Nephron progenitor cell (in vitro differentiated cells): ENCODE measurements around the gene SLC35B2.

Experiments
- DNase-seq: peaks from one replicate; pipeline ENCODE4 v3.0.0; 2021
- H3K27ac Mint-ChIP-seq: 2 replicates; pipeline ENCODE4 v1.8.0; 2021; ENCODE audit warnings: mild to moderate bottlenecking, moderate library complexity, mixed read lengths
- H3K27me3 Mint-ChIP-seq: 2 replicates; pipeline ENCODE4 v1.8.0; 2021; ENCODE audit warnings: mild to moderate bottlenecking, low read depth, mixed read lengths; ENCODE audit not compliant: poor library complexity
- H3K36me3 Mint-ChIP-seq: 2 replicates; pipeline ENCODE4 v1.8.0; 2021; ENCODE audit warnings: low read depth, mixed read lengths
- H3K4me1 Mint-ChIP-seq: 2 replicates; pipeline ENCODE4 v1.8.0; 2021; ENCODE audit warnings: mixed read lengths
- H3K4me3 Mint-ChIP-seq: 2 replicates; pipeline ENCODE4 v1.8.0; 2021; ENCODE audit warnings: mild to moderate bottlenecking, moderate library complexity, mixed read lengths
- H3K9me3 Mint-ChIP-seq: 2 replicates; pipeline ENCODE4 v1.8.0; 2021; ENCODE audit warnings: mild to moderate bottlenecking, moderate library complexity, mixed read lengths
- TF ChIP-seq, protein P1 (sequence below): fragments of 200-600 bp; sonication (generic); IDR thresholded peaks from 2 replicates; pipeline ENCODE4 v1.5.0; 2021; ENCODE audit warnings: antibody characterized with exemption

SLC35B2 gene

DNA sequence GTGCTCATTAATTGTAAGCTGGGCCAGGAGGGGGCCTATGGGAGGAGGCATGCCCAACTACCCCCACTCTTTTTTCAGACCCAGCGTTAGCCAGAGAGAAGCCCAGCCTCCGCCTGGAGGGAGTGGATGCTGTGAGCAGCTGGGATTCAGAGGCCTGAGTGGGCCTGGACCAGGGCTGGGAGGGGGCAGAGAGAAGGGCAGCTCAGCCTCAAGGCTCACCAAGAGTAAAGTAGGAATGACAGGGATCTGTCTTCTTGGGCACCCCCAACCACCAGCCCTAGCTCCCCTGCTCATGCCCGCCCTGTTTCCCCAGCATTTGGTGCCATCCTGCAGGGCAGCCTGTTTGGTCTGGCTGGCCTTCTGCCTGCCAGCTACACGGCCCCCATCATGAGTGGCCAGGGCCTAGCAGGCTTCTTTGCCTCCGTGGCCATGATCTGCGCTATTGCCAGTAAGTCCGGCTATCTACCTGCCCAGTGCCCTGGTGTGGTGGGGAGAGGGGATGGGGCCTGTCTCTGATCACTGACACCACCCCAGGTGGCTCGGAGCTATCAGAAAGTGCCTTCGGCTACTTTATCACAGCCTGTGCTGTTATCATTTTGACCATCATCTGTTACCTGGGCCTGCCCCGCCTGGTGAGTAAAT, 27.2 kb downstream of the SLC35B2 start:
- H3K27ac Mint-ChIP-seq, result no peak overlapping the region
- H3K27me3 Mint-ChIP-seq, result peaks cover 4% of the 10 kb centered on the region
- H3K4me1 Mint-ChIP-seq, result peaks cover 84% of the 10 kb centered on the region
- H3K9me3 Mint-ChIP-seq, result no peaks in the 10 kb centered on the region
- H3K36me3 Mint-ChIP-seq, result peaks cover 18% of the 10 kb centered on the region
- DNase-seq, result no peak
- TF ChIP-seq, protein P1, sequence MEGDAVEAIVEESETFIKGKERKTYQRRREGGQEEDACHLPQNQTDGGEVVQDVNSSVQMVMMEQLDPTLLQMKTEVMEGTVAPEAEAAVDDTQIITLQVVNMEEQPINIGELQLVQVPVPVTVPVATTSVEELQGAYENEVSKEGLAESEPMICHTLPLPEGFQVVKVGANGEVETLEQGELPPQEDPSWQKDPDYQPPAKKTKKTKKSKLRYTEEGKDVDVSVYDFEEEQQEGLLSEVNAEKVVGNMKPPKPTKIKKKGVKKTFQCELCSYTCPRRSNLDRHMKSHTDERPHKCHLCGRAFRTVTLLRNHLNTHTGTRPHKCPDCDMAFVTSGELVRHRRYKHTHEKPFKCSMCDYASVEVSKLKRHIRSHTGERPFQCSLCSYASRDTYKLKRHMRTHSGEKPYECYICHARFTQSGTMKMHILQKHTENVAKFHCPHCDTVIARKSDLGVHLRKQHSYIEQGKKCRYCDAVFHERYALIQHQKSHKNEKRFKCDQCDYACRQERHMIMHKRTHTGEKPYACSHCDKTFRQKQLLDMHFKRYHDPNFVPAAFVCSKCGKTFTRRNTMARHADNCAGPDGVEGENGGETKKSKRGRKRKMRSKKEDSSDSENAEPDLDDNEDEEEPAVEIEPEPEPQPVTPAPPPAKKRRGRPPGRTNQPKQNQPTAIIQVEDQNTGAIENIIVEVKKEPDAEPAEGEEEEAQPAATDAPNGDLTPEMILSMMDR, result no peak
- H3K4me3 Mint-ChIP-seq, result no peak overlapping the region

DNA sequence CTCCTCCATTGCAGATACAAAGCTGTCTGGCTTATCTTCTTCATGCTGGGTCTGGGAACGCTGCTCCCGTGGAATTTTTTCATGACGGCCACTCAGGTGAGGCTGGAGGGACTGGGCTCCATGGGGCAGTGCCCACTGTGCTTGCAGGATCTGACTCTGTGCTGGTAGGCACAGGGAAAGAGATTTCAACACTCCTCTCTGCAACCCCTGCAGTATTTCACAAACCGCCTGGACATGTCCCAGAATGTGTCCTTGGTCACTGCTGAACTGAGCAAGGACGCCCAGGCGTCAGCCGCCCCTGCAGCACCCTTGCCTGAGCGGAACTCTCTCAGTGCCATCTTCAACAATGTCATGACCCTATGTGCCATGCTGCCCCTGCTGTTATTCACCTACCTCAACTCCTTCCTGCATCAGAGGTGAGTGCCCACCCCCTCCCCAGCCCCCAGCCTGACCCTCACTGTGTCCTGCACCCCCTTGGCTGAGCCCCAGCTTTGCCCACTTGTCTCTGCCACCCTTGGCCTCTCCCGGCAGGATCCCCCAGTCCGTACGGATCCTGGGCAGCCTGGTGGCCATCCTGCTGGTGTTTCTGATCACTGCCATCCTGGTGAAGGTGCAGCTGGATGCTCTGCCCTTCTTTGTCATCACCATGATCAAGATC, 27.8 kb downstream of the SLC35B2 start:
- no peaks in the 10 kb centered on the region for H3K9me3 Mint-ChIP-seq
- H3K36me3 Mint-ChIP-seq, result peaks cover 18% of the 10 kb centered on the region
- H3K27ac Mint-ChIP-seq, result peak overlapping the region; percentile 77
- DNase-seq, result no peak
- no peak overlapping the region for H3K4me3 Mint-ChIP-seq
- TF ChIP-seq, protein P1, result no peak
- peaks cover 4% of the 10 kb centered on the region for H3K27me3 Mint-ChIP-seq
- peaks cover 84% of the 10 kb centered on the region for H3K4me1 Mint-ChIP-seq

DNA sequence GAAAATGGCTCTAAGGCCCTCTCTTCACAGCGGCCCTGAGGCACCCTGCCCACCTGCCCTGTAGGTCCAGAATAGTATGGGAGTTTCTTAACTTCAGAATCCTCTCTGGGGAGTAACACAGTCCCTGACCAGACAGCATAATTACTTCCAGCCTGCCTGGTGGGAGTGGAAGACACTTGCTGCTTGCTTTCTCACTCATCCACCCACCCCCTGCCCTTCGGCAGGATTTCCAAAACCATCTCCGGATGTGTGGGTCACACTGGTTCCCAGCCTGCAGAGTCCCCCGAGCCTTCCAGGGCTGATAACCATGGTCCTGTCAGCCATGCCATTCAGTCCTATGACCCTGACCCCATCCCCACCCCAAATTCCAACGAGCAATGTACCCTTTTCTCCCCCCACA, 28.5 kb downstream of the SLC35B2 start:
- no peak for DNase-seq
- no peaks in the 10 kb centered on the region for H3K9me3 Mint-ChIP-seq
- H3K27me3 Mint-ChIP-seq, result peaks cover 3% of the 10 kb centered on the region
- H3K27ac Mint-ChIP-seq, result peak overlapping the region; percentile 83
- TF ChIP-seq, protein P1, result no peak
- H3K4me1 Mint-ChIP-seq, result peaks cover 84% of the 10 kb centered on the region
- H3K4me3 Mint-ChIP-seq, result peak overlapping the region; percentile 11
- peaks cover 18% of the 10 kb centered on the region for H3K36me3 Mint-ChIP-seq

DNA sequence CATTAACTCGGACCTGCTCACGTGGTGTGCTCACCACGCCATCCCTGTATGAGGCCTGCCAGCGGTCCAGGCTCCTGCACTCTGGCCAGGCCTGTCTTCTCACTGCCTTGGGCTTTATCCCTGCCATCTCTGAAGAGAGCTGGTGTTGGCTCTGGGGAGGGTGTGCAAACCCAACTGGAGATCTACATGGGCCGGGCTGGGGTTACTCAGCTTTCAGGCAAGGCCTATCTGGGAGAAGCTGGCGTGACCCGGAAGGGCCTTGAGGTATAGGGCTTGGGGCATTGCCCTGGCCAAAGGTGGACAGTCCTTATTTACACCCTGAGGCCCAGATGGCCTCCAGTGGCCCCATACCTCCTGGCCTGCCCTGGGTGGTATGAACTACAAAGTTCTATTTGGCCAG, 28.9 kb downstream of the SLC35B2 start:
- Mint-ChIP-seq H3K9me3 (no peaks in the 10 kb centered on the region), H3K36me3 (peaks cover 18% of the 10 kb centered on the region), H3K4me1 (peaks cover 80% of the 10 kb centered on the region), H3K4me3 (no peak overlapping the region), H3K27ac (peak overlapping the region; percentile 91), H3K27me3 (no peaks in the 10 kb centered on the region)
- TF ChIP-seq, protein P1, result no peak
- no peak for DNase-seq

DNA sequence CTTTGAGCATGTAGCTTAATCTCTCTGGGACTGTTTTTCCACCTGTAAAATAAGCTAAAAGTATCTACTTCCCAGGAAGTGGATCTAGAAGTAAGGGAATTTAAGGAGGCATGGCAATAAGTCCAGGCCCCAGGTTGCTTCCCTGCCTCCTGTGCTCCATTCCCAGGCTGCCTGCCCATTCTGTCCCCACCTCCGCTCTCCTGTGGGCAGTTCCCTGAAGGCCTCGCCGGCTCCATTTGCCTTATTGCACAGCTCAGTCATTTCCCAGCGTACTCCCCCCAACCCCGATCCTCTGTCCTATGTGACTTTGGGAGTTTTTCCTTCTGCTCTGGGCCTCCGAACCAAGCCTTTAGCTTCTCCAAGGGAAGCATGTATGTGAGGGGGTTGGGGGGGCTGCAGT, 29.3 kb downstream of the SLC35B2 start:
- no peaks in the 10 kb centered on the region for H3K27me3 Mint-ChIP-seq
- H3K36me3 Mint-ChIP-seq, result peaks cover 18% of the 10 kb centered on the region
- H3K9me3 Mint-ChIP-seq, result no peaks in the 10 kb centered on the region
- H3K4me1 Mint-ChIP-seq, result peaks cover 80% of the 10 kb centered on the region
- peak overlapping the region; percentile 62 for H3K4me3 Mint-ChIP-seq
- peak overlapping the region; percentile 91 for H3K27ac Mint-ChIP-seq
- no peak for DNase-seq
- TF ChIP-seq, protein P1, result no peak
